Measurements from ENCODE around the gene CDH4. TPM values are rescaled to one million over a fixed set of nuclear protein-coding genes. Genes with fewer than 3 reads are reported as not detected.
A peak's percentile ranks its signal among the peaks of the same experiment; 100 is the strongest.

CDH4 gene
- total RNA-seq, 6 donors from 2014 or later, result 0.20 to 1.0 (median 0.40) TPM; not detected in 1

GRCh38 chr20:61539706-61540360, 287.8 kb downstream of the CDH4 start:
- ATAC-seq (ENCODE audit: low FRiP score in 2 of 2) (no peak), DNase-seq (peak in 1 of 2 donors; percentile 40)
- Histone ChIP-seq H3K27ac (no peak overlapping the region), H3K9me3 (no peaks in the 10 kb centered on the region), H3K27me3 (no peaks in the 10 kb centered on the region), H3K4me1 (no peaks in the 10 kb centered on the region), H3K4me3 (no peak overlapping the region), H3K36me3 (no peaks in the 10 kb centered on the region)
- 88 to 89% methylated on average over 15 to 19 of the region's 19 CpGs for WGBS, 2 donors
- TF ChIP-seq CTCF (IDR thresholded peaks at IDR 0.05) (no peak), POLR2AphosphoS5 (IDR thresholded peaks at IDR 0.05) (no peak), POLR2A (IDR thresholded peaks at IDR 0.05) (no peak), EP300 (IDR thresholded peaks at IDR 0.05) (no peak)

- ATAC-seq (ENCODE audit: low FRiP score in 2 of 2) (no peak), DNase-seq (no peak)
- Histone ChIP-seq H3K27me3 (no peaks in the 10 kb centered on the region), H3K27ac (no peak overlapping the region), H3K4me3 (no peak overlapping the region), H3K4me1 (no peaks in the 10 kb centered on the region), H3K36me3 (no peaks in the 10 kb centered on the region), H3K9me3 (no peaks in the 10 kb centered on the region)
- TF ChIP-seq POLR2A (IDR thresholded peaks at IDR 0.05) (no peak), EP300 (IDR thresholded peaks at IDR 0.05) (no peak), POLR2AphosphoS5 (IDR thresholded peaks at IDR 0.05) (no peak), CTCF (IDR thresholded peaks at IDR 0.05) (no peak)
- WGBS, 2 donors, result 82 to 85% methylated on average over 7 of the region's 7 CpGs
Observed at GRCh38 chr20:61541537-61541936, 289.5 kb downstream of the CDH4 start.

GRCh38 chr20:61543086-61543485, 291.0 kb downstream of the CDH4 start:
- no peak for TF ChIP-seq POLR2AphosphoS5 (IDR thresholded peaks at IDR 0.05)
- no peak for TF ChIP-seq EP300 (IDR thresholded peaks at IDR 0.05)
- no peak for TF ChIP-seq CTCF (IDR thresholded peaks at IDR 0.05)
- no peak for TF ChIP-seq POLR2A (IDR thresholded peaks at IDR 0.05)
- no peak overlapping the region for H3K27ac ChIP-seq
- DNase-seq (no peak), ATAC-seq (ENCODE audit: low FRiP score in 2 of 2) (no peak)
- no peaks in the 10 kb centered on the region for H3K36me3 ChIP-seq
- no peaks in the 10 kb centered on the region for H3K9me3 ChIP-seq
- no peaks in the 10 kb centered on the region for H3K4me1 ChIP-seq
- H3K27me3 ChIP-seq, result no peaks in the 10 kb centered on the region
- WGBS, 2 donors, result 52 to 63% methylated on average over 7 to 8 of the region's 8 CpGs
- H3K4me3 ChIP-seq, result no peak overlapping the region

GRCh38 chr20:61543931-61544745, 292.1 kb downstream of the CDH4 start:
- WGBS, 2 donors, result 85 to 86% methylated on average over 22 to 33 of the region's 34 CpGs
- Histone ChIP-seq H3K27ac (no peak overlapping the region), H3K4me1 (no peaks in the 10 kb centered on the region), H3K9me3 (no peaks in the 10 kb centered on the region), H3K36me3 (no peaks in the 10 kb centered on the region), H3K27me3 (no peaks in the 10 kb centered on the region), H3K4me3 (no peak overlapping the region)
- DNase-seq (no peak), ATAC-seq (ENCODE audit: low FRiP score in 2 of 2) (no peak)
- TF ChIP-seq POLR2A (IDR thresholded peaks at IDR 0.05) (no peak), EP300 (IDR thresholded peaks at IDR 0.05) (no peak), POLR2AphosphoS5 (IDR thresholded peaks at IDR 0.05) (no peak), CTCF (IDR thresholded peaks at IDR 0.05) (no peak)

Measured in upper lobe of left lung (tissue), 6 donors.